HCT116 (cell line): ENCODE measurements around the gene FGF3.

ENCODE experiments used
- EZH2 ChIP-seq: fragments of 200-600 bp; sonication (generic); IDR thresholded peaks from 2 replicates; pipeline ENCODE4 v1.6.1; 2017; ENCODE audit warnings: antibody characterized with exemption, mixed run types
- ZNF274 ChIP-seq: fragments of 200-500 bp; sonication (Bioruptor generic); IDR thresholded peaks from 2 replicates; pipeline ENCODE4 v1.6.1; 2014; ENCODE audit warnings: mild to moderate bottlenecking, low read depth, low read length, inconsistent platforms
- TF ChIP-seq, protein P1 (sequence below): IDR thresholded peaks from 2 replicates; pipeline ENCODE4 v1.6.1; 2011; ENCODE audit warnings: mild to moderate bottlenecking, low read length, moderate library complexity; ENCODE audit not compliant: insufficient replicate concordance; ENCODE audit errors: extremely low read depth
- TF ChIP-seq, protein P2 (sequence below), 3 experiments: fragments of 200-600 bp in 1 of 3; sonication (generic) in 1 of 3; IDR thresholded peaks in 2 of 3; conservative IDR thresholded peaks in 1 of 3; 2 replicates each; pipeline ENCODE4 v1.5.1; 2012 to 2017; ENCODE audit warnings: low read depth in 2 of 3, low read length in 2 of 3, antibody characterized with exemption in 1 of 3, borderline replicate concordance in 1 of 3, control low read depth in 1 of 3, mild to moderate bottlenecking in 1 of 3, mixed read lengths in 1 of 3, mixed run types in 1 of 3, moderate library complexity in 1 of 3; ENCODE audit not compliant: insufficient read depth in 1 of 3

DNA sequence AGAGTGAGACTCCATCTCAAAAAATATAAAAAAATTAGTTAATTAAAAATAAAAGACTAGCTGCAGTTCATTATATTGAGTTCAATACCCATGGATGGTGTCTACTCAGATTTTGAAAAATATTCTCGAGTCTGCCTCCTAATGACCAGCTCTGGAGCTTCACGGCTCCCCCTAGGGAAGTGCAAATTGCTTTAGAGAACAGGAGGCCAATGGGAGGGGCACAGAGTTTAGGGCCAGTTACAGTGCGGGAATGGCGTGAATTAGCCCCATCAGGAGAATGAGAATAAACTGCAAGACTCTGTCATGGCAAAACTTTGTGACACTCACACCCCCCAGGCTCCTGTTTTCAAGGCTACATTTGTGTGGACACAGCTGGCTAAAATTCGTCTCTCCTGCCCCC, 48.7 kb downstream of the FGF3 start:
- TF ChIP-seq ZNF274 (no peak), EZH2 (no peak)
- TF ChIP-seq, protein P1, sequence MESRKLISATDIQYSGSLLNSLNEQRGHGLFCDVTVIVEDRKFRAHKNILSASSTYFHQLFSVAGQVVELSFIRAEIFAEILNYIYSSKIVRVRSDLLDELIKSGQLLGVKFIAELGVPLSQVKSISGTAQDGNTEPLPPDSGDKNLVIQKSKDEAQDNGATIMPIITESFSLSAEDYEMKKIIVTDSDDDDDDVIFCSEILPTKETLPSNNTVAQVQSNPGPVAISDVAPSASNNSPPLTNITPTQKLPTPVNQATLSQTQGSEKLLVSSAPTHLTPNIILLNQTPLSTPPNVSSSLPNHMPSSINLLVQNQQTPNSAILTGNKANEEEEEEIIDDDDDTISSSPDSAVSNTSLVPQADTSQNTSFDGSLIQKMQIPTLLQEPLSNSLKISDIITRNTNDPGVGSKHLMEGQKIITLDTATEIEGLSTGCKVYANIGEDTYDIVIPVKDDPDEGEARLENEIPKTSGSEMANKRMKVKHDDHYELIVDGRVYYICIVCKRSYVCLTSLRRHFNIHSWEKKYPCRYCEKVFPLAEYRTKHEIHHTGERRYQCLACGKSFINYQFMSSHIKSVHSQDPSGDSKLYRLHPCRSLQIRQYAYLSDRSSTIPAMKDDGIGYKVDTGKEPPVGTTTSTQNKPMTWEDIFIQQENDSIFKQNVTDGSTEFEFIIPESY: no peak
- TF ChIP-seq, protein P2, sequence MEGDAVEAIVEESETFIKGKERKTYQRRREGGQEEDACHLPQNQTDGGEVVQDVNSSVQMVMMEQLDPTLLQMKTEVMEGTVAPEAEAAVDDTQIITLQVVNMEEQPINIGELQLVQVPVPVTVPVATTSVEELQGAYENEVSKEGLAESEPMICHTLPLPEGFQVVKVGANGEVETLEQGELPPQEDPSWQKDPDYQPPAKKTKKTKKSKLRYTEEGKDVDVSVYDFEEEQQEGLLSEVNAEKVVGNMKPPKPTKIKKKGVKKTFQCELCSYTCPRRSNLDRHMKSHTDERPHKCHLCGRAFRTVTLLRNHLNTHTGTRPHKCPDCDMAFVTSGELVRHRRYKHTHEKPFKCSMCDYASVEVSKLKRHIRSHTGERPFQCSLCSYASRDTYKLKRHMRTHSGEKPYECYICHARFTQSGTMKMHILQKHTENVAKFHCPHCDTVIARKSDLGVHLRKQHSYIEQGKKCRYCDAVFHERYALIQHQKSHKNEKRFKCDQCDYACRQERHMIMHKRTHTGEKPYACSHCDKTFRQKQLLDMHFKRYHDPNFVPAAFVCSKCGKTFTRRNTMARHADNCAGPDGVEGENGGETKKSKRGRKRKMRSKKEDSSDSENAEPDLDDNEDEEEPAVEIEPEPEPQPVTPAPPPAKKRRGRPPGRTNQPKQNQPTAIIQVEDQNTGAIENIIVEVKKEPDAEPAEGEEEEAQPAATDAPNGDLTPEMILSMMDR (IDR thresholded peaks at IDR 0.05 in 2 of 3, conservative IDR thresholded peaks at IDR 0.05 in 1 of 3; ENCODE audit: borderline replicate concordance in 1 of 3, insufficient read depth in 1 of 3, low read depth in 2 of 3, low read length in 2 of 3): 0 out of 6 replicates have a peak, but pooled peaks of 1 of the 3 experiments have one; percentile 7
